ENCODE data around the gene B9D2.

DNA sequence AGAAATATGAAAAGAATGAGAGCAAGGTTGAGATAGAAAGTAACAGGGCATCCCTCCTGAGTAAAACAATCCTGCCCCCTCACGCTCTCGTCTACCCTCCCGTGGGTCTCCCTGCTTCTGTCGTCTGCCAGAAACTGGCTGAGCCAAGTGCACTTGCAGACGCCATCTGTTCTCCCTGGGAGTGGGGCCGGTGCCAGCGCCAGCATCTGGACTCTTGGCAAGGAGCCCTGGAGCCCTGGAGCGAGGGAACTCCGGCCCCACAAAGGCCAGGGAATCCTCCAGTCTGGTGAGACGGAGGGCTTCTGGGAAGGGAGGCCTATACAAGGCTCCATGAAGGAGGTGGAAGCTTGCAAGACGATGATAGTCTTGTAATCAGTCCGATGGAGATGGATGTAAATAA, 10.0 kb upstream of the B9D2 start:
- no peak for TF ChIP-seq EZH2 (IDR thresholded peaks at IDR 0.05; ENCODE audit: low read length, unreplicated experiment)
- TF ChIP-seq, protein P1, sequence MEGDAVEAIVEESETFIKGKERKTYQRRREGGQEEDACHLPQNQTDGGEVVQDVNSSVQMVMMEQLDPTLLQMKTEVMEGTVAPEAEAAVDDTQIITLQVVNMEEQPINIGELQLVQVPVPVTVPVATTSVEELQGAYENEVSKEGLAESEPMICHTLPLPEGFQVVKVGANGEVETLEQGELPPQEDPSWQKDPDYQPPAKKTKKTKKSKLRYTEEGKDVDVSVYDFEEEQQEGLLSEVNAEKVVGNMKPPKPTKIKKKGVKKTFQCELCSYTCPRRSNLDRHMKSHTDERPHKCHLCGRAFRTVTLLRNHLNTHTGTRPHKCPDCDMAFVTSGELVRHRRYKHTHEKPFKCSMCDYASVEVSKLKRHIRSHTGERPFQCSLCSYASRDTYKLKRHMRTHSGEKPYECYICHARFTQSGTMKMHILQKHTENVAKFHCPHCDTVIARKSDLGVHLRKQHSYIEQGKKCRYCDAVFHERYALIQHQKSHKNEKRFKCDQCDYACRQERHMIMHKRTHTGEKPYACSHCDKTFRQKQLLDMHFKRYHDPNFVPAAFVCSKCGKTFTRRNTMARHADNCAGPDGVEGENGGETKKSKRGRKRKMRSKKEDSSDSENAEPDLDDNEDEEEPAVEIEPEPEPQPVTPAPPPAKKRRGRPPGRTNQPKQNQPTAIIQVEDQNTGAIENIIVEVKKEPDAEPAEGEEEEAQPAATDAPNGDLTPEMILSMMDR (conservative IDR thresholded peaks at IDR 0.05; ENCODE audit: low read depth, low read length), result no peak

Data from PC-3 (cell line).